Stimulated activated CD8-positive, alpha-beta memory T cell treated with anti-CD3 and anti-CD28 coated beads, Interleukin-12 subunit alpha, Interleukin-12 subunit beta, amount 100 ng/mL, for 24 hours (primary cell): Measurements from ENCODE around the gene NPFFR1.
"Not testable (repeated sequence)": the region's sequence is repeated elsewhere in the genome, so short reads cannot be mapped to it uniquely, and the experiment has no call there.

Source experiments
- DNase-seq: peaks from one replicate; pipeline ENCODE4 v3.0.0-alpha.2; 2020; ENCODE audit errors: extremely low read depth

Gene NPFFR1

GRCh38 chr10:70222811-70223447, 60.9 kb downstream of the NPFFR1 start:
- not testable (repeated sequence) for DNase-seq

GRCh38 chr10:70222340-70222794, 61.4 kb downstream of the NPFFR1 start:
- no peak for DNase-seq

GRCh38 chr10:70221030-70221429, 62.8 kb downstream of the NPFFR1 start:
- DNase-seq: no peak

- no peak for DNase-seq
Observed at GRCh38 chr10:70212879-70213278, 70.9 kb downstream of the NPFFR1 start.

GRCh38 chr10:70212277-70212676, 71.5 kb downstream of the NPFFR1 start:
- DNase-seq: no peak

GRCh38 chr10:70206762-70207161, 77.0 kb downstream of the NPFFR1 start:
- DNase-seq: no peak

GRCh38 chr10:70201105-70201504, 82.7 kb downstream of the NPFFR1 start:
- DNase-seq: no peak

- no peak for DNase-seq
Observed at GRCh38 chr10:70198696-70199466, 84.9 kb downstream of the NPFFR1 start.
